ENCODE results near the gene AP2B1.

DNA sequence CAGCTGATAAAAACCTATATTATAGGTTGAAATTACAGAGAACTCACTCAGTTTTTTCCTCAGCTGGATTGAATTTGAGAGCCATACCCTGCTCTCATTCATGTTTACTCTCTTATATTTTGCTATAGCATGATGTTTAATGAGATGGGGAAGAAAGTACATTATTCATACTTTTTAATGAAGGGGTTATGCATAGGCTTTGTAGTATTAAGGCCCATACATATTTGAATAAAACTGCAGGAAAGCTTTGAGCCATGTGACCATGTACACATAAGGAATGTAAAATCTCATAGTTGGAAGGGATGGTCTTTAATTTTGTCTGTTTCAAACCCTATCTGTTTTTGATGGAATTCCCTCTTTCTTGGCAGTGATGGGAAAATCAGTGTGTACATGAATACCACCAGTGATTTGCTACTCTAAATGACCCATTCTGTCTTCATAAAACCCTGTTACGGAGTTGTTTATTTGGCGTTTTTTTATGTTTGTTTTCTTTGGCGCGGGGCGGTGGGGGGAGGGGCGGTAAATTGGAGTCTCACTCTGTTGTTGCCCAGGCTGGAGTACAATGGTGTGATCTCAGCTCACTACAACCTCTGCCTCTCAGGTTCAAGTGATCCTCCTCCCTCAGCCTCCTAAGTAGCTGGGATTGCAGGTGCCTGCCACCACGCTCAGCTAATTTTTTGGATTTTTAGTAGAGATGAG, 105.5 kb downstream of the AP2B1 start:
- TF ChIP-seq, protein P1, sequence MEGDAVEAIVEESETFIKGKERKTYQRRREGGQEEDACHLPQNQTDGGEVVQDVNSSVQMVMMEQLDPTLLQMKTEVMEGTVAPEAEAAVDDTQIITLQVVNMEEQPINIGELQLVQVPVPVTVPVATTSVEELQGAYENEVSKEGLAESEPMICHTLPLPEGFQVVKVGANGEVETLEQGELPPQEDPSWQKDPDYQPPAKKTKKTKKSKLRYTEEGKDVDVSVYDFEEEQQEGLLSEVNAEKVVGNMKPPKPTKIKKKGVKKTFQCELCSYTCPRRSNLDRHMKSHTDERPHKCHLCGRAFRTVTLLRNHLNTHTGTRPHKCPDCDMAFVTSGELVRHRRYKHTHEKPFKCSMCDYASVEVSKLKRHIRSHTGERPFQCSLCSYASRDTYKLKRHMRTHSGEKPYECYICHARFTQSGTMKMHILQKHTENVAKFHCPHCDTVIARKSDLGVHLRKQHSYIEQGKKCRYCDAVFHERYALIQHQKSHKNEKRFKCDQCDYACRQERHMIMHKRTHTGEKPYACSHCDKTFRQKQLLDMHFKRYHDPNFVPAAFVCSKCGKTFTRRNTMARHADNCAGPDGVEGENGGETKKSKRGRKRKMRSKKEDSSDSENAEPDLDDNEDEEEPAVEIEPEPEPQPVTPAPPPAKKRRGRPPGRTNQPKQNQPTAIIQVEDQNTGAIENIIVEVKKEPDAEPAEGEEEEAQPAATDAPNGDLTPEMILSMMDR (IDR thresholded peaks at IDR 0.05; ENCODE audit: insufficient read depth, low read length, poor library complexity, severe bottlenecking) = no peak
- no peak for TF ChIP-seq EZH2phosphoT487 (conservative IDR thresholded peaks at IDR 0.05; ENCODE audit: low read length)

All from SU-DHL-6 (cell line).